Upper lobe of left lung (tissue), 4 donors: ENCODE data around the gene KCNIP2.

Experiments
- EP300 ChIP-seq, 4 donors: sonication (generic); formaldehyde crosslinking; IDR thresholded peaks; one replicate each; pipeline ENCODE4 v1.5.1; 2017; ENCODE audit warnings: antibody characterized with exemption in 4 of 4, control low read depth in 2 of 4
- POLR2AphosphoS5 ChIP-seq, 2 donors: sonication (generic); formaldehyde crosslinking; IDR thresholded peaks; one replicate each; pipeline ENCODE4 v1.5.1; 2017; ENCODE audit warnings: antibody characterized with exemption in 2 of 2
- TF ChIP-seq, protein P1 (sequence below), 6 experiments: fragments of 450-650 bp in 4 of 6; fragments of 200-600 bp in 2 of 6; sonication (generic) in 2 of 6; IDR thresholded peaks; one replicate each; pipeline ENCODE4 v1.5.1; 2016 to 2019; ENCODE audit warnings: antibody characterized with exemption in 6 of 6

DNA sequence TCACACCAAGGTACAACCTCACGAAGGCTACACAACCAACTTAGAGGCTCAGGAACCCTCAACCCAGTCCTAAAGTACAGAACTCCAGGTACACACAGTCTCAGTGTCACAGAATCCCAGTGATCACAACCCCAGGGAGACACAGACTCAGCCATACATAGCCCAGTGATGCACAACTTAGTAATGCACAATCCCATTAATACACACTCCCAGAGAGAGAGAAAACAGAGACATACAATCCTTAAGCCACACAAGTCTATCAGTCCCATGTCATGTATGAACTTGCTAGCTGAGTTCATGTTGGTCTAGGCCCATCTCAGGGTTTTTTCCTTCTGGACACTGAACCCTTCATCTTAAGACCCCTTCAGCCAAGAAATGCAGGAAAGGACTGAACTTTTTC lies 4.6 kb downstream of the KCNIP2 start:
- TF ChIP-seq, protein P1, sequence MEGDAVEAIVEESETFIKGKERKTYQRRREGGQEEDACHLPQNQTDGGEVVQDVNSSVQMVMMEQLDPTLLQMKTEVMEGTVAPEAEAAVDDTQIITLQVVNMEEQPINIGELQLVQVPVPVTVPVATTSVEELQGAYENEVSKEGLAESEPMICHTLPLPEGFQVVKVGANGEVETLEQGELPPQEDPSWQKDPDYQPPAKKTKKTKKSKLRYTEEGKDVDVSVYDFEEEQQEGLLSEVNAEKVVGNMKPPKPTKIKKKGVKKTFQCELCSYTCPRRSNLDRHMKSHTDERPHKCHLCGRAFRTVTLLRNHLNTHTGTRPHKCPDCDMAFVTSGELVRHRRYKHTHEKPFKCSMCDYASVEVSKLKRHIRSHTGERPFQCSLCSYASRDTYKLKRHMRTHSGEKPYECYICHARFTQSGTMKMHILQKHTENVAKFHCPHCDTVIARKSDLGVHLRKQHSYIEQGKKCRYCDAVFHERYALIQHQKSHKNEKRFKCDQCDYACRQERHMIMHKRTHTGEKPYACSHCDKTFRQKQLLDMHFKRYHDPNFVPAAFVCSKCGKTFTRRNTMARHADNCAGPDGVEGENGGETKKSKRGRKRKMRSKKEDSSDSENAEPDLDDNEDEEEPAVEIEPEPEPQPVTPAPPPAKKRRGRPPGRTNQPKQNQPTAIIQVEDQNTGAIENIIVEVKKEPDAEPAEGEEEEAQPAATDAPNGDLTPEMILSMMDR (IDR thresholded peaks at IDR 0.05) = no peak
- no peak for TF ChIP-seq POLR2AphosphoS5 (IDR thresholded peaks at IDR 0.05)
- TF ChIP-seq EP300 (IDR thresholded peaks at IDR 0.05) = no peak
